ENCODE measurements around the gene TOR1A. TPM values are rescaled to one million over a fixed set of nuclear protein-coding genes. Genes with fewer than 3 reads are reported as not detected.
A peak's percentile ranks its signal among the peaks of the same experiment; 100 is the strongest.

TOR1A gene
- total RNA-seq, result 10 to 100 TPM; 28.9 to 49.6 (median 39.8) TPM

- Histone ChIP-seq H3K27ac (peak within 1 kb of the TSS; percentile 68 to 91 (median 84)), H3K4me3 (peak within 1 kb of the TSS; percentile 79 to 94 (median 92)), H3K36me3 (peaks cover 0 to 54% (median 0%) of the 10 kb centered on the region in 3 donors), H3K27me3 (no peaks in the 10 kb centered on the region), H3K9me3 (no peaks in the 10 kb centered on the region), H3K4me1 (peaks cover 0 to 10% (median 0%) of the 10 kb centered on the region in 4 donors)
- TF ChIP-seq POLR2A (IDR thresholded peaks at IDR 0.05) (peak; percentile 56 to 57), CTCF (IDR thresholded peaks at IDR 0.05) (no peak)
- peak; percentile 91 to 98 (median 96) for DNase-seq
Observed at GRCh38 chr9:129823935-129824601, at the start of gene TOR1A. Gene TOR1A, minus strand, starts transcription at chr9:129824136. Its CDS starts 51 bp downstream, at chr9:129824085.

GRCh38 chr9:129871046-129871445, 47.1 kb upstream of the TOR1A start:
- Histone ChIP-seq H3K36me3 (peaks cover 0 to 41% (median 0%) of the 10 kb centered on the region in 3 donors), H3K27me3 (no peaks in the 10 kb centered on the region), H3K9me3 (no peaks in the 10 kb centered on the region), H3K4me3 (no peak overlapping the region), H3K4me1 (peaks cover 0 to 12% (median 3%) of the 10 kb centered on the region in 4 donors), H3K27ac (no peak overlapping the region)
- TF ChIP-seq CTCF (IDR thresholded peaks at IDR 0.05), result no peak
- no peak for TF ChIP-seq POLR2A (IDR thresholded peaks at IDR 0.05)
- no peak for DNase-seq

GRCh38 chr9:129869585-129870501, 45.9 kb upstream of the TOR1A start:
- peak overlapping the region; percentile 65 to 75 (median 68) for H3K27ac ChIP-seq
- H3K36me3 ChIP-seq, result peaks cover 0 to 36% (median 0%) of the 10 kb centered on the region in 3 donors

GRCh38 chr9:129868872-129869486, 45.0 kb upstream of the TOR1A start:
- H3K36me3 ChIP-seq, result peaks cover 0 to 28% (median 0%) of the 10 kb centered on the region in 3 donors
- TF ChIP-seq CTCF (IDR thresholded peaks at IDR 0.05) (no peak), POLR2A (IDR thresholded peaks at IDR 0.05) (no peak)
- peak overlapping the region; percentile 65 to 75 (median 68) for H3K27ac ChIP-seq

More at GRCh38 chr9:129869585-129870501, 45.9 kb upstream of the TOR1A start:
- H3K9me3 ChIP-seq, result no peaks in the 10 kb centered on the region
- DNase-seq, result no peak
- peaks cover 0 to 12% (median 3%) of the 10 kb centered on the region in 4 donors for H3K4me1 ChIP-seq
- TF ChIP-seq POLR2A (IDR thresholded peaks at IDR 0.05) (no peak), CTCF (IDR thresholded peaks at IDR 0.05) (no peak)
- peak overlapping the region in 1 of 4 donors; percentile 10 for H3K4me3 ChIP-seq
- H3K27me3 ChIP-seq, result no peaks in the 10 kb centered on the region

More at GRCh38 chr9:129868872-129869486, 45.0 kb upstream of the TOR1A start:
- H3K4me1 ChIP-seq, result peaks cover 0 to 12% (median 3%) of the 10 kb centered on the region in 4 donors
- peak in 2 of 3 donors; percentile 80 to 93 for DNase-seq
- no peaks in the 10 kb centered on the region for H3K9me3 ChIP-seq
- H3K27me3 ChIP-seq, result no peaks in the 10 kb centered on the region
- peak overlapping the region in 1 of 4 donors; percentile 10 for H3K4me3 ChIP-seq

Data from Peyer's patch (tissue), 4 donors.